Loucy (cell line): Measurements from ENCODE around the gene SCTR.

Experiments used
- H2AFZ ChIP-seq: fragments of 200-600 bp; sonication (generic); 2 replicates; pipeline ENCODE4 v1.6.0; 2016; ENCODE audit warnings: antibody characterized with exemption, mild to moderate bottlenecking, low read length, moderate library complexity
- H3F3A ChIP-seq: fragments of 200-600 bp; 2 replicates; pipeline ENCODE4 v1.6.0; 2016; ENCODE audit warnings: antibody characterized with exemption, low read depth, mild to moderate bottlenecking
- H3K27me3 ChIP-seq: fragments of 200-600 bp; sonication (generic); 2 replicates; pipeline ENCODE4 v1.6.1; 2014; ENCODE audit warnings: low read length, mild to moderate bottlenecking; ENCODE audit not compliant: insufficient read depth, poor library complexity, severe bottlenecking
- H3K36me3 ChIP-seq: fragments of 200-600 bp; sonication (generic); 2 replicates; pipeline ENCODE4 v1.6.1; 2016; ENCODE audit warnings: low read length; ENCODE audit not compliant: insufficient read depth
- H3K4me1 ChIP-seq: fragments of 200-600 bp; sonication (generic); 2 replicates; pipeline ENCODE4 v1.5.1; 2014; ENCODE audit warnings: low read length, mild to moderate bottlenecking; ENCODE audit not compliant: insufficient read depth, poor library complexity, severe bottlenecking
- H3K4me2 ChIP-seq: fragments of 200-600 bp; sonication (generic); 2 replicates; pipeline ENCODE4 v1.6.0; 2014; ENCODE audit warnings: antibody characterized with exemption, low read length, low read depth, mild to moderate bottlenecking; ENCODE audit not compliant: poor library complexity, severe bottlenecking
- H3K4me3 ChIP-seq: fragments of 200-600 bp; sonication (generic); 2 replicates; pipeline ENCODE4 v1.5.1; 2014; ENCODE audit warnings: low read length, mild to moderate bottlenecking, mixed read lengths; ENCODE audit not compliant: poor library complexity, severe bottlenecking
- H3K79me2 ChIP-seq: fragments of 200-600 bp; sonication (generic); 2 replicates; pipeline ENCODE4 v1.6.1; 2014; ENCODE audit warnings: low read length; ENCODE audit not compliant: insufficient read depth
- H3K9ac ChIP-seq: fragments of 200-600 bp; sonication (generic); 2 replicates; pipeline ENCODE4 v1.6.0; 2014; ENCODE audit warnings: mild to moderate bottlenecking, low read depth, low read length, moderate library complexity; ENCODE audit not compliant: poor library complexity, severe bottlenecking
- H3K9me2 ChIP-seq: fragments of 200-600 bp; sonication (generic); replicated peaks from 2 replicates; pipeline ENCODE4 v1.6.1; 2016; ENCODE audit warnings: low read depth, low read length, mixed read lengths
- H3K9me3 ChIP-seq: fragments of 200-600 bp; sonication (generic); 2 replicates; pipeline ENCODE4 v1.6.1; 2014; ENCODE audit warnings: mild to moderate bottlenecking, antibody characterized with exemption, low read length, low read depth; ENCODE audit not compliant: insufficient read depth
- H4K20me1 ChIP-seq: fragments of 200-600 bp; sonication (generic); 2 replicates; pipeline ENCODE4 v1.6.0; 2014; ENCODE audit warnings: antibody characterized with exemption, low read length, mild to moderate bottlenecking; ENCODE audit not compliant: insufficient read depth, poor library complexity, severe bottlenecking
- CTCF ChIP-seq: fragments of 200-600 bp; sonication (generic); conservative IDR thresholded peaks from 2 replicates; pipeline ENCODE4 v1.5.1; 2014; ENCODE audit warnings: mild to moderate bottlenecking, antibody characterized with exemption, low read length
- EZH2phosphoT487 ChIP-seq: fragments of 200-600 bp; IDR thresholded peaks from 2 replicates; pipeline ENCODE4 v1.6.1; 2018; ENCODE audit warnings: antibody characterized with exemption, mild to moderate bottlenecking, moderate library complexity, borderline replicate concordance

Gene SCTR

GRCh38 chr2:119460076-119460475, 64.2 kb downstream of the SCTR start:
- H3K27me3 ChIP-seq: no peaks in the 10 kb centered on the region
- no peaks in the 10 kb centered on the region for H4K20me1 ChIP-seq
- peaks cover 13% of the 10 kb centered on the region for H3K4me1 ChIP-seq
- H3K79me2 ChIP-seq: no peaks in the 10 kb centered on the region
- H3K9ac ChIP-seq: no peak overlapping the region
- no peak overlapping the region for H3K4me3 ChIP-seq
- no peaks in the 10 kb centered on the region for H3K9me3 ChIP-seq
- TF ChIP-seq EZH2phosphoT487 (no peak), CTCF (no peak)
- H3F3A ChIP-seq: no peaks in the 10 kb centered on the region
- H3K9me2 ChIP-seq: no peaks in the 10 kb centered on the region
- no peaks in the 10 kb centered on the region for H3K36me3 ChIP-seq
- H2AFZ ChIP-seq: no peak overlapping the region
- no peak overlapping the region for H3K4me2 ChIP-seq

- H3K4me3 ChIP-seq: no peak overlapping the region
- no peak overlapping the region for H3K4me2 ChIP-seq
These were observed 69.1 kb downstream of the SCTR start for GRCh38 chr2:119455066-119455718.

GRCh38 chr2:119453972-119454593, 70.2 kb downstream of the SCTR start:
- no peak overlapping the region for H2AFZ ChIP-seq
- no peaks in the 10 kb centered on the region for H3K79me2 ChIP-seq
- H3F3A ChIP-seq: no peaks in the 10 kb centered on the region
- H3K9me2 ChIP-seq: no peaks in the 10 kb centered on the region
- TF ChIP-seq EZH2phosphoT487: no peak
- H3K9ac ChIP-seq: no peak overlapping the region
- no peaks in the 10 kb centered on the region for H4K20me1 ChIP-seq
- no peaks in the 10 kb centered on the region for H3K4me1 ChIP-seq
- H3K9me3 ChIP-seq: no peaks in the 10 kb centered on the region
- no peaks in the 10 kb centered on the region for H3K36me3 ChIP-seq
- H3K27me3 ChIP-seq: no peaks in the 10 kb centered on the region
- no peak overlapping the region for H3K4me3 ChIP-seq
- no peak overlapping the region for H3K4me2 ChIP-seq

More at GRCh38 chr2:119455066-119455718, 69.1 kb downstream of the SCTR start:
- H3K27me3 ChIP-seq: no peaks in the 10 kb centered on the region
- H3K9me3 ChIP-seq: no peaks in the 10 kb centered on the region
- TF ChIP-seq EZH2phosphoT487: no peak
- TF ChIP-seq CTCF: no peak
- H3K79me2 ChIP-seq: no peaks in the 10 kb centered on the region
- H3K4me1 ChIP-seq: no peaks in the 10 kb centered on the region
- H2AFZ ChIP-seq: no peak overlapping the region
- H3K36me3 ChIP-seq: no peaks in the 10 kb centered on the region
- no peaks in the 10 kb centered on the region for H3K9me2 ChIP-seq
- no peak overlapping the region for H3K9ac ChIP-seq
- H3F3A ChIP-seq: no peaks in the 10 kb centered on the region
- H4K20me1 ChIP-seq: no peaks in the 10 kb centered on the region
